ENCODE data around the gene APBB1. TPM values are rescaled to one million over a fixed set of nuclear protein-coding genes. Genes with fewer than 3 reads are reported as not detected.

APBB1 gene
- total and polyA plus RNA-seq, 7 donors = 5.5 to 85.0 (median 51.0) TPM

- no peaks in the 10 kb centered on the region for H3K9me3 ChIP-seq
- peaks cover 37 to 100% (median 56%) of the 10 kb centered on the region in 4 donors for H3K36me3 ChIP-seq
- no peaks in the 10 kb centered on the region for H3K4me1 ChIP-seq
- no peaks in the 10 kb centered on the region for H3K27me3 ChIP-seq
- WGBS, 2 donors = 96 to 97% methylated on average over 56 of the region's 56 CpGs
- no peak overlapping the region for H3K4me3 ChIP-seq
- DNase-seq = no peak
- no peak overlapping the region for H3K27ac ChIP-seq
- intact Hi-C loops (cut with DNase I) = no loop called here
- TF ChIP-seq POLR2AphosphoS5 (IDR thresholded peaks at IDR 0.05) = no peak
- TF ChIP-seq POLR2A (IDR thresholded peaks at IDR 0.05) = no peak
- TF ChIP-seq EP300 (IDR thresholded peaks at IDR 0.05) = no peak
- no peak for TF ChIP-seq CTCF (IDR thresholded peaks at IDR 0.05)
These were observed 37.6 kb upstream of the APBB1 start for GRCh38 chr11:6456361-6457073.

GRCh38 chr11:6455070-6455469 is 36.2 kb upstream of the APBB1 start:
- Histone ChIP-seq H3K27ac (no peak overlapping the region), H3K4me3 (no peak overlapping the region), H3K27me3 (no peaks in the 10 kb centered on the region), H3K36me3 (peaks cover 52 to 100% (median 69%) of the 10 kb centered on the region in 4 donors), H3K9me3 (no peaks in the 10 kb centered on the region), H3K4me1 (no peaks in the 10 kb centered on the region)
- TF ChIP-seq POLR2A (IDR thresholded peaks at IDR 0.05) = no peak
- DNase-seq = no peak
- WGBS, 2 donors = 49 to 87% methylated on average over 2 of the region's 2 CpGs
- intact Hi-C loops (cut with DNase I) = no loop called here

- Histone ChIP-seq H3K9me3 (no peaks in the 10 kb centered on the region), H3K4me1 (no peaks in the 10 kb centered on the region), H3K36me3 (peaks cover 52 to 100% (median 67%) of the 10 kb centered on the region in 4 donors), H3K27ac (no peak overlapping the region), H3K27me3 (no peaks in the 10 kb centered on the region), H3K4me3 (no peak overlapping the region)
- DNase-seq = no peak
- intact Hi-C loops (cut with DNase I) = no loop called here
- TF ChIP-seq POLR2A (IDR thresholded peaks at IDR 0.05) (no peak), CTCF (IDR thresholded peaks at IDR 0.05) (no peak)
- WGBS, 2 donors = 97 to 99% methylated on average over 2 of the region's 2 CpGs
These were observed 34.3 kb upstream of the APBB1 start for GRCh38 chr11:6453152-6453551.

GRCh38 chr11:6452219-6452618 is 33.3 kb upstream of the APBB1 start:
- intact Hi-C loops (cut with DNase I) = no loop called here
- H3K27ac ChIP-seq = no peak overlapping the region
- H3K36me3 ChIP-seq = peaks cover 44 to 97% (median 58%) of the 10 kb centered on the region in 4 donors
- H3K27me3 ChIP-seq = no peaks in the 10 kb centered on the region
- no peaks in the 10 kb centered on the region for H3K9me3 ChIP-seq
- WGBS, 2 donors = 88 to 90% methylated on average over 3 of the region's 3 CpGs
- no peak overlapping the region for H3K4me3 ChIP-seq
- TF ChIP-seq EP300 (IDR thresholded peaks at IDR 0.05) (no peak), CTCF (IDR thresholded peaks at IDR 0.05) (no peak), POLR2AphosphoS5 (IDR thresholded peaks at IDR 0.05) (no peak), POLR2A (IDR thresholded peaks at IDR 0.05) (no peak)
- H3K4me1 ChIP-seq = no peaks in the 10 kb centered on the region
- DNase-seq = no peak

- no peak for TF ChIP-seq POLR2A (IDR thresholded peaks at IDR 0.05)
- no peak for TF ChIP-seq POLR2AphosphoS5 (IDR thresholded peaks at IDR 0.05)
- TF ChIP-seq EP300 (IDR thresholded peaks at IDR 0.05) = no peak
- H3K4me3 ChIP-seq = no peak overlapping the region
- H3K9me3 ChIP-seq = no peaks in the 10 kb centered on the region
- H3K27ac ChIP-seq = no peak overlapping the region
- intact Hi-C loops (cut with DNase I) = no loop called here
- WGBS, 2 donors = 89 to 91% methylated on average over 3 of the region's 3 CpGs
- H3K4me1 ChIP-seq = no peaks in the 10 kb centered on the region
- H3K36me3 ChIP-seq = peaks cover 26 to 64% (median 30%) of the 10 kb centered on the region in 4 donors
- no peaks in the 10 kb centered on the region for H3K27me3 ChIP-seq
- DNase-seq = no peak
These were observed 29.7 kb upstream of the APBB1 start for GRCh38 chr11:6448574-6448973.

Data from sigmoid colon (tissue), 7 donors.